ENCODE data around the gene TAL1. TPM values are rescaled to one million over a fixed set of nuclear protein-coding genes. Genes with fewer than 3 reads are reported as not detected.

The TAL1 gene
- total and polyA plus RNA-seq, 2 donors (not counting 3 experiments of a cell fraction or from before 2014, with no cell fraction given) = 36.7 to 52.4 TPM

DNA sequence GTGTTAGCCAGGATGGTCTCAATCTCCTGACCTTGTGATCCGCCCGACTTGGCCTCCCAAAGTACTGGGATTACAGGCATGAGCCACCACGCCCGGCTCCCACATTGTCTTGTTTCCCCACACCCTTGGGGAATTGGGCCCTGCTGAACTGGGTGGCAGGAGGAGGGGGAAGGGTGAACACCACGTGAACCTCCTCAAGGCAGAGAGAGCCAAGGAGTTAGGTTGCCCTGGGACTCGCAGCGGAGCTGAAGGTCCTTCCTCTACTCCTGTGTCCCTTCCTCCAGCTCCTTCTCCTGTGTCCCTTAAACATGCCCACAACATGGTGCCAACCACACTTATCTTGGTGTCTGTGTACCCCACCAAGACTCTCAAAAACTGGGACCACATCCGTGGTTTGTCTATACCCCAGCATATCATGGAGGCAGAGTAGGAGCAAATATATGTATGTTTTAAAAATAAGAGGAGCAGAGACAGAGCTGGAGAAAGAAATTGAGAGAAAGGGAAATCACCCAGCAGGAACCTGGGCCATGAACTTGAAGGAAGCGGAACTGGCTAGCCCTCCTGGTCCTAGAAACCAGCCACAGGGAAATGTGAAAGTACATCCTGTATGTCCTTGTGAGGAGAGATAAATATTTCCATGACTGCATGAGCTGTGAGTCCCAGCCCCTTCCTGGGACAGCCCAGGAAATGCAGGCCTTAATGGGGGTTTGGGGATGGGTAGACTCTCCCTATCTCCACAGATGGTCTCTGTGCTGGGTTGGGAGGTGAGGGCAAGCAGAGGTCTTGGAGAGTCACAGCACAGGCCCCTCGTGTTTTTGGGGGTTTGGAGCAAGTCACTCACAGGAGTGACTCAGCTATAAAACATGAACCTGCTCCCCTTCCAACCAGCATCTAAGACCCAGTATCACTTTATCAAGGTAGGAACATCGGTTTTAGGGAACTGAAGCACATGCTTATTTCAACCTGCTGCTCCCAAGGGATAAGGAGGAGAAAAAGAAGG, 9.4 kb upstream of the TAL1 start:
- BruUV-seq (replicated peaks) = TSS peak; percentile 73
- Histone ChIP-seq H3K27ac (ENCODE audit: insufficient read depth, low read depth, low read length) (peak overlapping the region; percentile 22), H3K79me2 (ENCODE audit: control insufficient read depth, insufficient read depth, low read length) (no peaks in the 10 kb centered on the region), H3K9me3 (replicated peaks; ENCODE audit: control insufficient read depth, insufficient read depth, low read length) (no peaks in the 10 kb centered on the region), H4K20me1 (replicated peaks; ENCODE audit: control insufficient read depth, extremely low read depth, insufficient read depth, low read length) (no peaks in the 10 kb centered on the region), H3K4me2 (ENCODE audit: insufficient read depth, low read length) (peak overlapping the region; percentile 34), H3K27me3 (ENCODE audit: control insufficient read depth in 2 of 2, insufficient read depth in 2 of 2, low read length in 2 of 2) (no peaks in the 10 kb centered on the region), H3K9me1 (replicated peaks; ENCODE audit: control insufficient read depth, extremely low read depth, insufficient read depth, low read length) (no peaks in the 10 kb centered on the region), H3K4me1 (ENCODE audit: control insufficient read depth, extremely low read depth, insufficient read depth, low read length) (peaks cover 21% of the 10 kb centered on the region), H3K9ac (replicated peaks; ENCODE audit: extremely low read depth, insufficient read depth, low read length) (no peak overlapping the region), H3K4me3 (replicated peaks in 1 of 3; ENCODE audit: insufficient read depth in 1 of 3, low read depth in 1 of 3, low read length in 3 of 3) (no peak overlapping the region), H3K36me3 (ENCODE audit: control insufficient read depth in 2 of 2, extremely low read depth in 1 of 2, insufficient read depth in 2 of 2, low read length in 2 of 2) (no peaks in the 10 kb centered on the region), H2AFZ (ENCODE audit: low read depth, low read length) (peak overlapping the region; percentile 29)
- TF ChIP-seq MYC (IDR thresholded peaks at IDR 0.05; ENCODE audit: low read depth, low read length) = no peak
- no peak for TF ChIP-seq GATA2 (IDR thresholded peaks at IDR 0.05; ENCODE audit: insufficient read depth, insufficient read length, low read depth, low read length)
- no peak for TF ChIP-seq POLR2AphosphoS5 (IDR thresholded peaks at IDR 0.05; ENCODE audit: insufficient read depth, low read depth, low read length)
- peak; percentile 21 for TF ChIP-seq FOS (IDR thresholded peaks at IDR 0.05; ENCODE audit: borderline replicate concordance, insufficient read depth, low read length)
- TF ChIP-seq POLR2A (IDR thresholded peaks at IDR 0.05; ENCODE audit: low read depth, low read length) = no peak
- no peak for TF ChIP-seq EZH2 (IDR thresholded peaks at IDR 0.05; ENCODE audit: borderline replicate concordance, low read depth, low read length, severe bottlenecking)
- DNase-seq (ENCODE audit: low read depth, low spot score) (peak; percentile 55), FAIRE-seq (peak; percentile 66)
- POLR2A ChIA-PET = no interaction called here
- intact Hi-C loops (cut with micrococcal nuclease) = no loop called here
- CTCF ChIA-PET = interaction anchor here (0.7 to 1.5 kb wide), 5 partner anchors 14 to 73 kb away, joined by 3 to 5 read pairs (median 3); partner anchors contain the start of gene STIL
- dilution Hi-C loops (cut with MboI; ENCODE audit: extremely low pct_ligation_motif_present, low sequenced_read_pairs) = no loop called here
